PC-3 (cell line): Measurements from ENCODE around the gene DIAPH3. TPM values are rescaled to one million over a fixed set of nuclear protein-coding genes. Genes with fewer than 3 reads are reported as not detected.

Source experiments
- ATAC-seq: fragments of 200-7000 bp; cut with Tn5 transposase; 2 replicates; pipeline ENCODE4 v1.9.1; 2020; ENCODE audit warnings: mild to moderate bottlenecking, moderate library complexity
- BruUV-seq: library from RNA; stranded (reverse); fragments of 400-500 nt; replicated peaks from 2 replicates; lab custom pipeline; 2021; lab: Mats Ljungman, UMichigan
- CTCF ChIA-PET: fragments of 300-600 bp; sonication (Branson Sonifier 250); formaldehyde crosslinking; loops from one replicate; lab custom pipeline; 2022; ENCODE audit warnings: antibody characterized with exemption; lab: Charles Lee
- POLR2A ChIA-PET: fragments of 300-600 bp; sonication (Branson Sonifier 250); formaldehyde crosslinking; loops from one replicate; lab custom pipeline; 2022; ENCODE audit warnings: antibody characterized with exemption; ENCODE audit not compliant: unreplicated experiment; lab: Charles Lee
- DNase-seq: peaks from one replicate; pipeline ENCODE4 v3.0.0-alpha.2; 2015
- H2AFZ ChIP-seq: fragments of 300-600 bp; sonication (generic); 2 replicates; pipeline ENCODE4 v1.6.0; 2016; ENCODE audit warnings: antibody characterized with exemption, low read length
- H3F3A ChIP-seq: fragments of 300-600 bp; sonication (generic); one replicate; pipeline ENCODE4 v1.6.0; 2017; ENCODE audit warnings: antibody characterized with exemption, low read length, control low read depth, mild to moderate bottlenecking; ENCODE audit not compliant: unreplicated experiment
- H3K27ac ChIP-seq: fragments of 300-600 bp; sonication (generic); 2 replicates; pipeline ENCODE4 v1.5.1; 2016; ENCODE audit warnings: mild to moderate bottlenecking, low read length
- H3K27me3 ChIP-seq: fragments of 300-600 bp; sonication (generic); 2 replicates; pipeline ENCODE4 v1.6.1; 2016; ENCODE audit warnings: low read length, mixed read lengths
- H3K36me3 ChIP-seq: fragments of 300-600 bp; sonication (generic); 2 replicates; pipeline ENCODE4 v1.6.1; 2016; ENCODE audit warnings: low read depth, mixed run types, low read length, mixed read lengths
- H3K4me1 ChIP-seq: fragments of 300-600 bp; sonication (generic); 2 replicates; pipeline ENCODE4 v1.5.1; 2016; ENCODE audit warnings: low read length; ENCODE audit not compliant: insufficient read depth
- H3K4me2 ChIP-seq: fragments of 300-600 bp; sonication (generic); 2 replicates; pipeline ENCODE4 v1.6.0; 2016; ENCODE audit warnings: low read length
- H3K4me3 ChIP-seq: fragments of 300-600 bp; sonication (generic); 2 replicates; pipeline ENCODE4 v1.5.1; 2016; ENCODE audit warnings: mild to moderate bottlenecking, low read length, mixed read lengths
- H3K79me2 ChIP-seq: fragments of 300-600 bp; sonication (generic); 2 replicates; pipeline ENCODE4 v1.6.1; 2017; ENCODE audit warnings: low read length, mixed read lengths
- H3K9ac ChIP-seq: fragments of 300-600 bp; sonication (generic); 2 replicates; pipeline ENCODE4 v1.6.0; 2016; ENCODE audit warnings: mild to moderate bottlenecking, low read length
- H3K9me2 ChIP-seq: fragments of 300-600 bp; sonication (generic); replicated peaks from 2 replicates; pipeline ENCODE4 v1.6.1; 2016; ENCODE audit warnings: mixed run types, low read length, mixed read lengths
- H3K9me3 ChIP-seq: fragments of 300-600 bp; sonication (generic); 2 replicates; pipeline ENCODE4 v1.6.1; 2016; ENCODE audit warnings: low read length, mixed read lengths
- H4K20me1 ChIP-seq: fragments of 300-600 bp; sonication (generic); 2 replicates; pipeline ENCODE4 v1.6.1; 2016; ENCODE audit warnings: low read length, mixed read lengths
- CTCF ChIP-seq: fragments of 300-600 bp; sonication (generic); conservative IDR thresholded peaks from 2 replicates; pipeline ENCODE4 v1.5.1; 2017; ENCODE audit warnings: antibody characterized with exemption, low read depth, mild to moderate bottlenecking, low read length
- EZH2 ChIP-seq: fragments of 300-600 bp; sonication (generic); IDR thresholded peaks from one replicate; pipeline ENCODE4 v1.6.1; 2017; ENCODE audit warnings: antibody characterized with exemption, mild to moderate bottlenecking, low read length; ENCODE audit not compliant: unreplicated experiment
- EZH2phosphoT487 ChIP-seq: fragments of 300-600 bp; sonication (generic); IDR thresholded peaks from 2 replicates; pipeline ENCODE4 v1.6.1; 2018; ENCODE audit warnings: mild to moderate bottlenecking, antibody characterized with exemption, low read length, borderline replicate concordance
- intact Hi-C: fragments of 100-400 bp; cut with micrococcal nuclease; formaldehyde crosslinking; loops from 2 replicates; pipeline ENCODE4 v1.9.0; 2023
- total RNA-seq: library from RNA; depleted of rRNA; stranded (reverse); fragments of >200 nt; gene quantifications from 2 replicates; pipeline ENCODE4 v1.2.3, GENCODE V29; 2014

DIAPH3 gene
- total RNA-seq, 1 experiment from 2014 or later = 7.6 TPM

GRCh38 chr13:59766236-59766635 is 397.5 kb downstream of the DIAPH3 start:
- no peak for TF ChIP-seq EZH2
- TF ChIP-seq CTCF = no peak
- TF ChIP-seq EZH2phosphoT487 = no peak
- DNase-seq = no peak
- Histone ChIP-seq H2AFZ (no peak overlapping the region), H3K4me3 (no peak overlapping the region), H3K9ac (no peak overlapping the region), H3K4me1 (no peaks in the 10 kb centered on the region), H3K79me2 (no peaks in the 10 kb centered on the region), H3F3A (no peaks in the 10 kb centered on the region), H3K27me3 (no peaks in the 10 kb centered on the region), H4K20me1 (no peaks in the 10 kb centered on the region), H3K9me3 (no peaks in the 10 kb centered on the region), H3K4me2 (no peak overlapping the region), H3K9me2 (no peaks in the 10 kb centered on the region), H3K27ac (no peak overlapping the region), H3K36me3 (no peaks in the 10 kb centered on the region)
- intact Hi-C loops = no loop called here
- ChIA-PET CTCF (no interaction called here), POLR2A (no interaction called here)
- BruUV-seq = no TSS peak
- ATAC-seq = no peak

- peak; percentile 42 for DNase-seq
- H3K9me3 ChIP-seq = no peaks in the 10 kb centered on the region
- intact Hi-C loops = no loop called here
- CTCF ChIA-PET = interaction anchor here (0.6 kb wide), 1 partner anchor 75 kb away, joined by 4 read pairs; no protein-coding TSS in a partner anchor
- H3K79me2 ChIP-seq = no peaks in the 10 kb centered on the region
- peaks cover 10% of the 10 kb centered on the region for H3K4me1 ChIP-seq
- no peaks in the 10 kb centered on the region for H3K36me3 ChIP-seq
- H3K4me3 ChIP-seq = no peak overlapping the region
- TF ChIP-seq CTCF (no peak), EZH2phosphoT487 (no peak), EZH2 (no peak)
- BruUV-seq = no TSS peak
- no peaks in the 10 kb centered on the region for H4K20me1 ChIP-seq
- POLR2A ChIA-PET = no interaction called here
- H3K4me2 ChIP-seq = 0 out of 2 replicates have a peak overlapping the region, but pooled peaks have one; percentile 14
- H2AFZ ChIP-seq = no peak overlapping the region
- H3F3A ChIP-seq = no peaks in the 10 kb centered on the region
- no peaks in the 10 kb centered on the region for H3K9me2 ChIP-seq
- no peak overlapping the region for H3K9ac ChIP-seq
- ATAC-seq = peak; percentile 77
- H3K27ac ChIP-seq = no peak overlapping the region
- H3K27me3 ChIP-seq = no peaks in the 10 kb centered on the region
Measured at GRCh38 chr13:59755632-59756290, 408.0 kb downstream of the DIAPH3 start.

GRCh38 chr13:59754411-59754810 is 409.3 kb downstream of the DIAPH3 start:
- peaks cover 10% of the 10 kb centered on the region for H3K4me1 ChIP-seq
- no peaks in the 10 kb centered on the region for H3K9me2 ChIP-seq
- H2AFZ ChIP-seq = no peak overlapping the region
- H3K36me3 ChIP-seq = no peaks in the 10 kb centered on the region
- no peaks in the 10 kb centered on the region for H3K27me3 ChIP-seq
- intact Hi-C loops = no loop called here
- no peaks in the 10 kb centered on the region for H3F3A ChIP-seq
- no peaks in the 10 kb centered on the region for H4K20me1 ChIP-seq
- ATAC-seq = no peak
- ChIA-PET POLR2A (no interaction called here), CTCF (no interaction called here)
- TF ChIP-seq CTCF = no peak
- TF ChIP-seq EZH2 = no peak
- no peak for TF ChIP-seq EZH2phosphoT487
- no TSS peak for BruUV-seq
- no peak overlapping the region for H3K4me3 ChIP-seq
- H3K79me2 ChIP-seq = no peaks in the 10 kb centered on the region
- H3K27ac ChIP-seq = no peak overlapping the region
- DNase-seq = no peak
- no peak overlapping the region for H3K4me2 ChIP-seq
- H3K9me3 ChIP-seq = no peaks in the 10 kb centered on the region
- no peak overlapping the region for H3K9ac ChIP-seq
